Measurements from ENCODE around the gene RAB6A.

DNA sequence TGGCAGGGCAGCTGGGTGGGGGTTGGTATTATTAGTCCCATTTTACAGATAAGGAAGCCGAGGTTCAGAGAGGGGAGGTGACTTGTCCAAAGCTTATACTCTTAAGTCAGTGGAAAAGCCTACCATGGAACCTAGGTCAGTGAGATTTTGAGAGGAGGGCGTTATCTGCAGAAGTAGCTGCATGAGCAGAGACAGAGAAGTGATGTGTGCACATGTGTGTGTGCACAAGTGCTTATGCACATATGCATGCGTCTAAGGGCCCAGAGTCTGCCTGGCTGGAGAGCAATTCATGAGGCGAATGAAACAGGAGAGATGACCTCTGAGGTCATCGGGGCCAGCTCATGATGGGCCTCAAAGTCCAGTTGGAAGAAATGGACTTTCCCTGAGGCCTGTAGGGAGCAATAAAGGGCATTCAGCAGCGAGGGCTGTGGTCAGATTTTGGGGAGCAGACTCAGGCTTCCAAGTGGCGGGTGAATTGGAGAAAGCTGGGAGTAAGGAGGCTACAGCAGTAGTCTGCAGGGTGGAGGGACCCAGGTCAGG lies 106.3 kb downstream of the RAB6A start:
- no peak for TF ChIP-seq POLR2A (IDR thresholded peaks at IDR 0.05; ENCODE audit: low read length)
- no peak for TF ChIP-seq GATA1 (IDR thresholded peaks at IDR 0.05; ENCODE audit: low read depth, low read length)
